ENCODE data around the gene DMKN.

Gene DMKN

GRCh38 chr19:35555301-35556005, 42.0 kb upstream of the DMKN start:
- Histone ChIP-seq H3K27me3 (ENCODE audit: low read length) (no peaks in the 10 kb centered on the region), H3K9me2 (replicated peaks; ENCODE audit: insufficient read depth, low read length) (no peaks in the 10 kb centered on the region), H3K9me3 (ENCODE audit: insufficient read depth, low read length) (no peaks in the 10 kb centered on the region), H3F3A (ENCODE audit: insufficient read depth) (no peaks in the 10 kb centered on the region), H2AFZ (ENCODE audit: low read depth, low read length, severe bottlenecking) (no peak overlapping the region), H3K27ac (ENCODE audit: low read depth, low read length) (no peak overlapping the region), H3K4me3 (ENCODE audit: insufficient read depth, low read length, poor library complexity, severe bottlenecking) (no peak overlapping the region), H3K4me2 (ENCODE audit: low read depth, low read length, poor library complexity, severe bottlenecking) (no peak overlapping the region), H3K79me2 (ENCODE audit: insufficient read depth, low read length) (no peaks in the 10 kb centered on the region), H3K36me3 (ENCODE audit: low read length) (no peaks in the 10 kb centered on the region), H4K20me1 (ENCODE audit: low read depth, low read length) (no peaks in the 10 kb centered on the region), H3K9ac (ENCODE audit: low read length) (no peak overlapping the region)
- TF ChIP-seq CTCF (IDR thresholded peaks at IDR 0.05; ENCODE audit: insufficient read depth, low read length, poor library complexity, severe bottlenecking) = no peak
- TF ChIP-seq EZH2phosphoT487 (conservative IDR thresholded peaks at IDR 0.05; ENCODE audit: low read length) = no peak

GRCh38 chr19:35554076-35554475, 40.6 kb upstream of the DMKN start:
- H3K36me3 ChIP-seq (ENCODE audit: low read length) = no peaks in the 10 kb centered on the region
- no peak overlapping the region for H3K4me2 ChIP-seq (ENCODE audit: low read depth, low read length, poor library complexity, severe bottlenecking)
- H3K27ac ChIP-seq (ENCODE audit: low read depth, low read length) = no peak overlapping the region
- H3F3A ChIP-seq (ENCODE audit: insufficient read depth) = no peaks in the 10 kb centered on the region
- no peaks in the 10 kb centered on the region for H4K20me1 ChIP-seq (ENCODE audit: low read depth, low read length)
- no peaks in the 10 kb centered on the region for H3K27me3 ChIP-seq (ENCODE audit: low read length)
- H3K9me3 ChIP-seq (ENCODE audit: insufficient read depth, low read length) = no peaks in the 10 kb centered on the region
- no peaks in the 10 kb centered on the region for H3K79me2 ChIP-seq (ENCODE audit: insufficient read depth, low read length)
- no peaks in the 10 kb centered on the region for H3K9me2 ChIP-seq (replicated peaks; ENCODE audit: insufficient read depth, low read length)
- no peak overlapping the region for H3K9ac ChIP-seq (ENCODE audit: low read length)
- no peak overlapping the region for H2AFZ ChIP-seq (ENCODE audit: low read depth, low read length, severe bottlenecking)
- no peak overlapping the region for H3K4me3 ChIP-seq (ENCODE audit: insufficient read depth, low read length, poor library complexity, severe bottlenecking)
- TF ChIP-seq CTCF (IDR thresholded peaks at IDR 0.05; ENCODE audit: insufficient read depth, low read length, poor library complexity, severe bottlenecking) (no peak), EZH2phosphoT487 (conservative IDR thresholded peaks at IDR 0.05; ENCODE audit: low read length) (no peak)

- no peaks in the 10 kb centered on the region for H3K27me3 ChIP-seq (ENCODE audit: low read length)
- no peaks in the 10 kb centered on the region for H3F3A ChIP-seq (ENCODE audit: insufficient read depth)
- H4K20me1 ChIP-seq (ENCODE audit: low read depth, low read length) = no peaks in the 10 kb centered on the region
- H3K4me2 ChIP-seq (ENCODE audit: low read depth, low read length, poor library complexity, severe bottlenecking) = no peak overlapping the region
- no peaks in the 10 kb centered on the region for H3K9me2 ChIP-seq (replicated peaks; ENCODE audit: insufficient read depth, low read length)
- no peak overlapping the region for H3K4me3 ChIP-seq (ENCODE audit: insufficient read depth, low read length, poor library complexity, severe bottlenecking)
- no peaks in the 10 kb centered on the region for H3K36me3 ChIP-seq (ENCODE audit: low read length)
- TF ChIP-seq CTCF (IDR thresholded peaks at IDR 0.05; ENCODE audit: insufficient read depth, low read length, poor library complexity, severe bottlenecking) (no peak), EZH2phosphoT487 (conservative IDR thresholded peaks at IDR 0.05; ENCODE audit: low read length) (no peak)
- no peaks in the 10 kb centered on the region for H3K79me2 ChIP-seq (ENCODE audit: insufficient read depth, low read length)
- no peak overlapping the region for H3K27ac ChIP-seq (ENCODE audit: low read depth, low read length)
- no peaks in the 10 kb centered on the region for H3K9me3 ChIP-seq (ENCODE audit: insufficient read depth, low read length)
- no peak overlapping the region for H2AFZ ChIP-seq (ENCODE audit: low read depth, low read length, severe bottlenecking)
- no peak overlapping the region for H3K9ac ChIP-seq (ENCODE audit: low read length)
These were observed 40.0 kb upstream of the DMKN start for GRCh38 chr19:35553385-35554000.

All from SU-DHL-6 (cell line).